Sigmoid colon (tissue), 7 donors: ENCODE data around the gene VAX1. TPM values are rescaled to one million over a fixed set of nuclear protein-coding genes. Genes with fewer than 3 reads are reported as not detected.
A peak's percentile ranks its signal among the peaks of the same experiment; 100 is the strongest.

Source experiments
- DNase-seq: peaks from one replicate; pipeline ENCODE4 v3.0.0-alpha.2; 2019
- H3K27ac ChIP-seq, 4 donors: fragments of 200-600 bp; sonication (generic); one replicate each; pipeline ENCODE4 v1.5.1; 2016 to 2019; ENCODE audit warnings: mild to moderate bottlenecking in 1 of 4
- H3K27me3 ChIP-seq, 3 donors: fragments of 200-600 bp; sonication (generic); one replicate each; pipeline ENCODE4 v1.5.1; 2019; ENCODE audit warnings: mild to moderate bottlenecking in 1 of 3
- H3K36me3 ChIP-seq, 4 donors: fragments of 200-600 bp; sonication (generic); one replicate each; pipeline ENCODE4 v1.5.1; 2016 to 2019
- H3K4me1 ChIP-seq, 4 donors: fragments of 200-600 bp; sonication (generic); one replicate each; pipeline ENCODE4 v1.5.1; 2017 to 2019
- H3K4me3 ChIP-seq, 4 donors: fragments of 200-600 bp; sonication (generic); one replicate each; pipeline ENCODE4 v1.5.1; 2017 to 2019; ENCODE audit warnings: mild to moderate bottlenecking in 2 of 4, moderate library complexity in 1 of 4
- H3K9me3 ChIP-seq, 4 donors: fragments of 200-600 bp in 3 of 4; sonication (generic) in 3 of 4; one replicate each; pipeline versions ENCODE4 v1.5.1 to v1.6.1; 2013 to 2019
- CTCF ChIP-seq, 4 experiments: fragments of 450-650 bp in 3 of 4; fragments of 200-600 bp in 1 of 4; IDR thresholded peaks; one replicate each; pipeline ENCODE4 v1.5.1; 2016 to 2019; ENCODE audit warnings: antibody characterized with exemption in 4 of 4, mild to moderate bottlenecking in 3 of 4, moderate library complexity in 2 of 4
- EP300 ChIP-seq, 4 donors: sonication (generic); formaldehyde crosslinking; IDR thresholded peaks; one replicate each; pipeline ENCODE4 v1.6.1; 2017; ENCODE audit warnings: antibody characterized with exemption in 4 of 4
- POLR2A ChIP-seq, 2 donors: fragments of 450-650 bp; IDR thresholded peaks; one replicate each; pipeline ENCODE4 v1.6.1; 2016; ENCODE audit warnings: antibody characterized with exemption in 2 of 2, mild to moderate bottlenecking in 2 of 2, moderate library complexity in 2 of 2
- POLR2AphosphoS5 ChIP-seq, 4 donors: sonication (generic); formaldehyde crosslinking; IDR thresholded peaks; one replicate each; pipeline ENCODE4 v1.6.1; 2017; ENCODE audit warnings: antibody characterized with exemption in 4 of 4
- WGBS, 2 donors: extraction: QIAGEN DNeasy Blood & Tissue Kit; methylation state at CpG; one replicate each; pipeline ENCODE4 v1.1.7; 2013; 5-methylcytosine and 5-hydroxymethylcytosine counted together
- intact Hi-C: fragments of 100-400 bp; cut with DNase I; formaldehyde crosslinking; loops from one replicate; pipeline ENCODE4 v1.15.1; 2023
- polyA plus RNA-seq, 3 donors: library from polyadenylated mRNA; stranded (reverse); fragments of 200-250 nt; gene quantifications; one replicate each; pipeline ENCODE4 v1.2.3, GENCODE V29; 2013
- total RNA-seq, 4 donors: library from RNA; depleted of rRNA; stranded (reverse); fragments of >200 nt; gene quantifications; one replicate each; pipeline ENCODE4 v1.1.0, GENCODE V29; 2016
- donor health status: healthy with polysubstance abuse.
- donor health status: Bipolar disorder and iron deficiency.
- donor health status: healthy.

VAX1 gene
- total and polyA plus RNA-seq, 7 donors = not detected

GRCh38 chr10:117178190-117178589, 40.1 kb upstream of the VAX1 start:
- no peak for TF ChIP-seq CTCF (IDR thresholded peaks at IDR 0.05)
- Histone ChIP-seq H3K4me1 (peaks cover 0 to 13% (median 11%) of the 10 kb centered on the region in 4 donors), H3K27ac (no peak overlapping the region), H3K4me3 (no peak overlapping the region), H3K9me3 (no peaks in the 10 kb centered on the region), H3K27me3 (peaks cover 0 to 37% (median 19%) of the 10 kb centered on the region in 3 donors), H3K36me3 (no peaks in the 10 kb centered on the region)
- DNase-seq = no peak
- intact Hi-C loops = no loop called here
- 78 to 79% methylated on average over 3 of the region's 3 CpGs for WGBS, 2 donors

- peak; percentile 78 for DNase-seq
- Histone ChIP-seq H3K27me3 (peaks cover 0 to 50% (median 28%) of the 10 kb centered on the region in 3 donors), H3K27ac (no peak overlapping the region), H3K36me3 (no peaks in the 10 kb centered on the region), H3K9me3 (no peaks in the 10 kb centered on the region), H3K4me3 (peak overlapping the region; percentile 19 to 39 (median 36)), H3K4me1 (peaks cover 0 to 13% (median 11%) of the 10 kb centered on the region in 4 donors)
- intact Hi-C loops = loop anchor here (1.0 kb wide), 1 partner anchor 379 kb away; no protein-coding TSS in a partner anchor
- TF ChIP-seq POLR2AphosphoS5 (IDR thresholded peaks at IDR 0.05) (no peak), CTCF (IDR thresholded peaks at IDR 0.05) (peak in 3 of 4 experiments; percentile 49 to 68 (median 54))
- 20 to 24% methylated on average over 12 of the region's 12 CpGs for WGBS, 2 donors
These were observed 37.9 kb upstream of the VAX1 start for GRCh38 chr10:117175901-117176534.

- H3K36me3 ChIP-seq = no peaks in the 10 kb centered on the region
- no peak overlapping the region for H3K27ac ChIP-seq
- H3K4me3 ChIP-seq = peak overlapping the region; percentile 19 to 39 (median 36)
- no peaks in the 10 kb centered on the region for H3K9me3 ChIP-seq
- TF ChIP-seq POLR2A (IDR thresholded peaks at IDR 0.05) (no peak), EP300 (IDR thresholded peaks at IDR 0.05) (no peak), POLR2AphosphoS5 (IDR thresholded peaks at IDR 0.05) (no peak), CTCF (IDR thresholded peaks at IDR 0.05) (no peak)
- DNase-seq = no peak
- peaks cover 0 to 53% (median 31%) of the 10 kb centered on the region in 3 donors for H3K27me3 ChIP-seq
- WGBS, 2 donors = 1% methylated on average over 46 of the region's 46 CpGs
- intact Hi-C loops = loop anchor here (1.0 kb wide), 1 partner anchor 378 kb away; no protein-coding TSS in a partner anchor
- H3K4me1 ChIP-seq = peaks cover 0 to 13% (median 11%) of the 10 kb centered on the region in 4 donors
These were observed 37.3 kb upstream of the VAX1 start for GRCh38 chr10:117175215-117175900.

GRCh38 chr10:117174439-117175214, 36.6 kb upstream of the VAX1 start:
- H3K9me3 ChIP-seq = no peaks in the 10 kb centered on the region
- H3K4me1 ChIP-seq = peaks cover 0 to 13% (median 11%) of the 10 kb centered on the region in 4 donors
- H3K27me3 ChIP-seq = peaks cover 0 to 61% (median 39%) of the 10 kb centered on the region in 3 donors
- peak overlapping the region; percentile 19 to 39 (median 36) for H3K4me3 ChIP-seq
- DNase-seq = peak; percentile 81
- no peaks in the 10 kb centered on the region for H3K36me3 ChIP-seq
- TF ChIP-seq CTCF (IDR thresholded peaks at IDR 0.05) (peak in 3 of 4 experiments; percentile 62 to 80 (median 72)), EP300 (IDR thresholded peaks at IDR 0.05) (no peak)
- no peak overlapping the region for H3K27ac ChIP-seq
- WGBS, 2 donors = 3 to 6% methylated on average over 16 of the region's 16 CpGs
- intact Hi-C loops = loop anchor here (1.0 kb wide), 1 partner anchor 377 kb away; no protein-coding TSS in a partner anchor
